CD4-positive, alpha-beta T cell (primary cell): ENCODE measurements around the gene CHRM4. TPM values are rescaled to one million over a fixed set of nuclear protein-coding genes. Genes with fewer than 3 reads are reported as not detected.

ENCODE experiments used
- ATAC-seq: fragments of 200-7000 bp; cut with Tn5 transposase; one replicate; pipeline ENCODE4 v1.10.0; 2022; ENCODE audit warnings: mild to moderate bottlenecking; ENCODE audit not compliant: poor library complexity
- CTCF ChIA-PET: fragments of 350-600 bp; sonication (Branson Sonifier 250); formaldehyde crosslinking; loops from one replicate; lab custom pipeline; 2021; ENCODE audit warnings: antibody characterized with exemption, inconsistent platforms; lab: Charles Lee
- POLR2A ChIA-PET: fragments of 350-600 bp; sonication (Branson Sonifier 250); formaldehyde crosslinking; loops from one replicate; lab custom pipeline; 2021; ENCODE audit warnings: antibody characterized with exemption, inconsistent platforms; lab: Charles Lee
- DNase-seq, 14 experiments: peaks; one replicate each; pipeline ENCODE4 v3.0.0-alpha.2; 2013 to 2020; ENCODE audit warnings: mixed read lengths in 2 of 14
- H3K27ac ChIP-seq, 2 donors: one replicate each; pipeline versions ENCODE4 v1.5.1 to v1.7.0; 2013; ENCODE audit warnings: low read length in 2 of 2, low read depth in 1 of 2, mild to moderate bottlenecking in 1 of 2
- H3K27me3 ChIP-seq, 2 experiments: 1 replicate in 1 of 2; 2 replicates in 1 of 2; pipeline versions ENCODE4 v1.6.1 to v1.7.0; 2013; ENCODE audit warnings: low read length in 2 of 2, control low read depth in 1 of 2, mild to moderate bottlenecking in 1 of 2, moderate library complexity in 1 of 2; ENCODE audit not compliant: insufficient read depth in 2 of 2, control insufficient read depth in 1 of 2
- H3K36me3 ChIP-seq: one replicate; pipeline ENCODE4 v1.6.1; 2013; ENCODE audit warnings: low read length, control low read depth; ENCODE audit not compliant: insufficient read depth
- H3K4me1 ChIP-seq: one replicate; pipeline ENCODE4 v1.6.1; 2013; ENCODE audit warnings: low read length, control low read depth; ENCODE audit not compliant: insufficient read depth
- H3K4me3 ChIP-seq: one replicate; pipeline ENCODE4 v1.5.1; 2013; ENCODE audit warnings: mild to moderate bottlenecking, low read length, moderate library complexity
- H3K9me3 ChIP-seq, 2 experiments: 1 replicate in 1 of 2; 2 replicates in 1 of 2; pipeline versions ENCODE4 v1.6.1 to v1.7.0; 2013; ENCODE audit warnings: low read length in 2 of 2, mild to moderate bottlenecking in 2 of 2, control low read depth in 1 of 2, moderate library complexity in 1 of 2; ENCODE audit not compliant: control insufficient read depth in 1 of 2, insufficient read depth in 1 of 2
- H3K27ac Mint-ChIP-seq: one replicate; pipeline ENCODE4 v1.8.0; 2020; ENCODE audit warnings: mixed read lengths
- H3K27me3 Mint-ChIP-seq: one replicate; pipeline ENCODE4 v1.8.0; 2021; ENCODE audit warnings: mixed read lengths
- H3K36me3 Mint-ChIP-seq: one replicate; pipeline ENCODE4 v1.8.0; 2021; ENCODE audit warnings: low read depth, mixed read lengths
- H3K4me1 Mint-ChIP-seq: one replicate; pipeline ENCODE4 v1.8.0; 2021; ENCODE audit warnings: low read depth, mixed read lengths
- H3K4me3 Mint-ChIP-seq: one replicate; pipeline ENCODE4 v1.8.0; 2020; ENCODE audit warnings: mild to moderate bottlenecking, mixed read lengths
- H3K9me3 Mint-ChIP-seq: one replicate; pipeline ENCODE4 v1.8.0; 2020; ENCODE audit warnings: mixed read lengths
- intact Hi-C, 2 experiments: fragments of 100-400 bp; cut with DNase I in 1 of 2; cut with micrococcal nuclease in 1 of 2; formaldehyde crosslinking; loops; one replicate each; pipeline versions ENCODE4 v1.15.1 to v1.9.0; 2023 to 2025; cut with DNase I, micrococcal nuclease
- total RNA-seq, 174 experiments: library from RNA in 2 of 174; stranded (reverse) in 2 of 174; gene quantifications; one replicate each; pipeline ENCODE4 v1.2.3 and lab custom pipeline; 2021 to 2026
- TF ChIP-seq, protein P1 (sequence below): fragments of 200-600 bp; IDR thresholded peaks from one replicate; pipeline ENCODE4 v1.8.0; 2022; ENCODE audit warnings: antibody characterized with exemption, mild to moderate bottlenecking

Gene CHRM4
- total RNA-seq, 2 experiments from 2014 or later: 3.2 to 3.7 TPM

DNA sequence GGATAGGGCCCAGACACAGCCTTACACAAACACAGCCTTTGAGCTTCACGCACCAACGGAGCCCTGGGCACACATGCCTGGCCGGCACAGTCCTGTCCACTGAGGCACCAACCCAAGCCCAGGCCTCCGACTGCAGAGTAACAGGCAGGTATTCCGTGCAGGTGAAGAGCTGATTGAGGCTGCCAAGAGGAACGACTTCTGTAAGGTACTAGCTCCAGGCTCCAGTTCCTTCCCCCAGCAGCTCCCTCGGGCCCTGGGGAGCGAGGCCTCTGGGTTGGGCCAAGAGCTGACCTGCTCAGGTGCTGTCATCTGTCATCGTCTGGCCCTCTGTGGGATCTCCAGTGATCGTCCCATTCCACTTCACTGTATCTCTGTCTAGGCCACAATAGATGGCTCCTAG, 13.3 kb downstream of the CHRM4 start:
- no peak for DNase-seq
- H3K36me3 Mint-ChIP-seq: peaks cover 38% of the 10 kb centered on the region
- peaks cover 6% of the 10 kb centered on the region for H3K27me3 Mint-ChIP-seq
- Histone ChIP-seq H3K27me3 (peaks cover 12 to 13% of the 10 kb centered on the region in 2 experiments), H3K4me1 (peaks cover 34% of the 10 kb centered on the region), H3K36me3 (peaks cover 50% of the 10 kb centered on the region), H3K27ac (no peak overlapping the region), H3K4me3 (no peak overlapping the region), H3K9me3 (peaks cover 0 to 9% of the 10 kb centered on the region in 2 experiments)
- no peak overlapping the region for H3K4me3 Mint-ChIP-seq
- intact Hi-C loops: no loop called here
- ATAC-seq: no peak
- TF ChIP-seq, protein P1, sequence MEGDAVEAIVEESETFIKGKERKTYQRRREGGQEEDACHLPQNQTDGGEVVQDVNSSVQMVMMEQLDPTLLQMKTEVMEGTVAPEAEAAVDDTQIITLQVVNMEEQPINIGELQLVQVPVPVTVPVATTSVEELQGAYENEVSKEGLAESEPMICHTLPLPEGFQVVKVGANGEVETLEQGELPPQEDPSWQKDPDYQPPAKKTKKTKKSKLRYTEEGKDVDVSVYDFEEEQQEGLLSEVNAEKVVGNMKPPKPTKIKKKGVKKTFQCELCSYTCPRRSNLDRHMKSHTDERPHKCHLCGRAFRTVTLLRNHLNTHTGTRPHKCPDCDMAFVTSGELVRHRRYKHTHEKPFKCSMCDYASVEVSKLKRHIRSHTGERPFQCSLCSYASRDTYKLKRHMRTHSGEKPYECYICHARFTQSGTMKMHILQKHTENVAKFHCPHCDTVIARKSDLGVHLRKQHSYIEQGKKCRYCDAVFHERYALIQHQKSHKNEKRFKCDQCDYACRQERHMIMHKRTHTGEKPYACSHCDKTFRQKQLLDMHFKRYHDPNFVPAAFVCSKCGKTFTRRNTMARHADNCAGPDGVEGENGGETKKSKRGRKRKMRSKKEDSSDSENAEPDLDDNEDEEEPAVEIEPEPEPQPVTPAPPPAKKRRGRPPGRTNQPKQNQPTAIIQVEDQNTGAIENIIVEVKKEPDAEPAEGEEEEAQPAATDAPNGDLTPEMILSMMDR: no peak
- no peaks in the 10 kb centered on the region for H3K9me3 Mint-ChIP-seq
- POLR2A ChIA-PET: interaction anchor here (0.9 to 2.8 kb wide), 4 partner anchors 9 to 29 kb away, joined by 4 to 10 read pairs (median 4); no protein-coding TSS in a partner anchor
- H3K27ac Mint-ChIP-seq: peak overlapping the region; percentile 20
- CTCF ChIA-PET: interaction anchor here (2.4 kb wide), 1 partner anchor 26 kb away, joined by 8 read pairs; no protein-coding TSS in a partner anchor
- peaks cover 4% of the 10 kb centered on the region for H3K4me1 Mint-ChIP-seq

DNA sequence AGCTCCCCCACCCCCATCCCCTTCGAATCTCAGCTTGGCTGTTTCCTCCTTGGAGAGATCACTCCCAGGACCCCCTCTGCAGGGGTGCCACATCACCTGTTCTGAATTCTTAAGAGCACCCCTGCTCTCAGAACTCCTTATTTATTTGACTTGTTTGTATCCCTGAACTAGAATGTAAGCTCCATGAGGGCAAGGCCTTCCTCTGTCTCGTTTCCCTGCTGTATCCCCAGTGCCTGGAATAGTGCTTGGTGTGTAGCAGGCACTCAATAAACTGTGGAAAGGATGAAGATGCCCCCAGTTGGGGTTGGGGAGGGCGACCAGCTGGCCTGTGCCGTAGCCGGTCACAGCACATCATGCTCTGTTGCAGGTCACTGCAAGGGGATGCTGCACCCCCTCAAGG, 13.7 kb downstream of the CHRM4 start:
- Mint-ChIP-seq H3K36me3 (peaks cover 38% of the 10 kb centered on the region), H3K9me3 (no peaks in the 10 kb centered on the region), H3K4me1 (peaks cover 4% of the 10 kb centered on the region), H3K27me3 (peaks cover 5% of the 10 kb centered on the region), H3K4me3 (peak overlapping the region; percentile 30), H3K27ac (no peak overlapping the region)
- DNase-seq: no peak
- ChIA-PET CTCF (interaction anchor here (2.4 kb wide), 1 partner anchor 26 kb away, joined by 8 read pairs; no protein-coding TSS in a partner anchor), POLR2A (interaction anchor here (0.9 to 2.8 kb wide), 4 partner anchors 9 to 29 kb away, joined by 4 to 10 read pairs (median 4); no protein-coding TSS in a partner anchor)
- intact Hi-C loops: no loop called here
- Histone ChIP-seq H3K27me3 (peaks cover 8 to 9% of the 10 kb centered on the region in 2 experiments), H3K4me3 (no peak overlapping the region), H3K27ac (no peak overlapping the region), H3K36me3 (peaks cover 52% of the 10 kb centered on the region), H3K9me3 (peaks cover 0 to 8% of the 10 kb centered on the region in 2 experiments), H3K4me1 (peaks cover 31% of the 10 kb centered on the region)
- no peak for ATAC-seq
- TF ChIP-seq, protein P1: no peak

GRCh38 chr11:46377290-46377689, 14.3 kb downstream of the CHRM4 start:
- TF ChIP-seq, protein P1: no peak
- H3K36me3 ChIP-seq: peaks cover 58% of the 10 kb centered on the region
- DNase-seq (no peak), ATAC-seq (no peak)
- peaks cover 0 to 3% of the 10 kb centered on the region in 2 experiments for H3K9me3 ChIP-seq
- H3K27ac ChIP-seq: no peak overlapping the region
- intact Hi-C loops: no loop called here
- H3K4me3 Mint-ChIP-seq: peak overlapping the region; percentile 30
- ChIA-PET POLR2A (interaction anchor here (1.1 to 2.8 kb wide), 3 partner anchors 8 to 28 kb away, joined by 4 to 10 read pairs (median 5); no protein-coding TSS in a partner anchor), CTCF (interaction anchor here (2.4 kb wide), 1 partner anchor 25 kb away, joined by 8 read pairs; no protein-coding TSS in a partner anchor)
- H3K4me1 ChIP-seq: peaks cover 26% of the 10 kb centered on the region
- H3K27me3 ChIP-seq: peaks cover 2 to 5% of the 10 kb centered on the region in 2 experiments
- peaks cover 3% of the 10 kb centered on the region for H3K4me1 Mint-ChIP-seq
- peaks cover 43% of the 10 kb centered on the region for H3K36me3 Mint-ChIP-seq
- H3K27me3 Mint-ChIP-seq: peaks cover 3% of the 10 kb centered on the region
- no peaks in the 10 kb centered on the region for H3K9me3 Mint-ChIP-seq
- H3K27ac Mint-ChIP-seq: no peak overlapping the region
- no peak overlapping the region for H3K4me3 ChIP-seq
